NCI-H69 (cell line): ENCODE data around the gene MEN1.
A peak's percentile ranks its signal among the peaks of the same experiment; 100 is the strongest.
"Not testable (repeated sequence)": the region's sequence is repeated elsewhere in the genome, so short reads cannot be mapped to it uniquely, and the experiment has no call there.

Source experiments
- DNase-seq: peaks from one replicate; lab custom pipeline; 2025; lab: John Stamatoyannopoulos, UW

The MEN1 gene

GRCh38 chr11:64832467-64833197 is 22.3 kb upstream of the MEN1 start:
- DNase-seq = no peak

GRCh38 chr11:64831411-64831891 is 21.1 kb upstream of the MEN1 start:
- DNase-seq = no peak

GRCh38 chr11:64829536-64830251 is 19.3 kb upstream of the MEN1 start:
- no peak for DNase-seq

- no peak for DNase-seq
Observed at GRCh38 chr11:64827451-64827839, 17.1 kb upstream of the MEN1 start.

GRCh38 chr11:64826578-64827450 is 16.5 kb upstream of the MEN1 start:
- no peak for DNase-seq

- DNase-seq = no peak
Observed at GRCh38 chr11:64826062-64826461, 15.7 kb upstream of the MEN1 start.

GRCh38 chr11:64823568-64824119 is 13.3 kb upstream of the MEN1 start:
- no peak for DNase-seq

GRCh38 chr11:64817476-64817875 is 7.1 kb upstream of the MEN1 start:
- no peak for DNase-seq

- not testable (repeated sequence) for DNase-seq
Observed at GRCh38 chr11:64815433-64815832, 5.1 kb upstream of the MEN1 start.

- DNase-seq = no peak
Observed at GRCh38 chr11:64814712-64815187, 4.4 kb upstream of the MEN1 start.

GRCh38 chr11:64813826-64814225 is 3.5 kb upstream of the MEN1 start:
- DNase-seq = no peak

- peak; percentile 83 for DNase-seq
Observed at GRCh38 chr11:64810891-64811272, 531 bp upstream of the MEN1 start.

- peak; percentile 63 for DNase-seq
Observed at GRCh38 chr11:64809781-64810241, 540 bp downstream of the MEN1 start.

- DNase-seq = no peak
Observed at GRCh38 chr11:64805481-64805880, 4.9 kb downstream of the MEN1 start.

GRCh38 chr11:64804346-64805210 is 5.8 kb downstream of the MEN1 start:
- DNase-seq = no peak

GRCh38 chr11:64803846-64804345 is 6.5 kb downstream of the MEN1 start:
- no peak for DNase-seq

- peak; percentile 94 for DNase-seq
Observed at GRCh38 chr11:64803158-64803845, 7.0 kb downstream of the MEN1 start, which contains the start of gene MAP4K2. Gene MAP4K2 (minus strand): TSS chr11:64803214. CDS start chr11:64803149, 65 bp downstream.

- peak; percentile 52 for DNase-seq
Observed at GRCh38 chr11:64802370-64803157, 7.8 kb downstream of the MEN1 start.
